HG02678 (cell line): Measurements from ENCODE around the gene RAB8B.
"Not testable (repeated sequence)": the region's sequence is repeated elsewhere in the genome, so short reads cannot be mapped to it uniquely, and the experiment has no call there.

Experiments used
- ATAC-seq: cut with Tn5 transposase; IDR thresholded peaks from one replicate; pipeline ENCODE4 v1.9.1; 2021; ENCODE audit warnings: mild to moderate bottlenecking, moderate library complexity; ENCODE audit not compliant: unreplicated experiment

RAB8B gene

DNA sequence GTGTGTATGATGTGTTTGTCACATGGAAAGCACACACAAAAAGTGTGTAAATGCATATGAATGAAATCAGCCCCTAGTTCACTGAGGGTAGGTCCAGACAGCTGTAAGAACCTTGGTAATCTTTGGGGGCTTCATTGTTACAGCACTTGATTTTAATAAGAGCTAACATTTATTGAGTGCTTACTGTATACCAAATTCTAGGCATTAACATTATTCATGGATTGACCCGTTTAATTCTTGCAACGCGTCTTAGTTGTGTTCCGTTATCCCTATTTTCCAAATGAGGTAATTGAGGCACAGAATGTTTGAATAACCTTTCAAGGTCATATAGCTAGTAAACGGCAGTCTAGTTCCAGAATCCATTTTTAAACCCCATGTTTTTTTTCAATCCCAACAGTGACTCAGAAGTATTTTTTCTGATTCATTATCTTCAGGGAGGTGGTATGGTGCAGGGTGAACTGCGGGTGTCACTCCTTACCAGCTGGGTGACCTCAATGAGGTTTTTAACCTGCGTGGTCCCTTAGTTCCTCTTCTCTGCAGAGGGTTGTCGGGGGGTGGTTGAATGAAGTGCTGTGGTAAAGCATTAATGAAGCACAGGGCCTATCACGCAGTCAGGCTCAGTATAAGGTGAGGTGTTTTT lies 14.2 kb downstream of the RAB8B start:
- no peak for ATAC-seq

GRCh38 chr15:63206079-63206478 lies 16.7 kb downstream of the RAB8B start:
- no peak for ATAC-seq

DNA sequence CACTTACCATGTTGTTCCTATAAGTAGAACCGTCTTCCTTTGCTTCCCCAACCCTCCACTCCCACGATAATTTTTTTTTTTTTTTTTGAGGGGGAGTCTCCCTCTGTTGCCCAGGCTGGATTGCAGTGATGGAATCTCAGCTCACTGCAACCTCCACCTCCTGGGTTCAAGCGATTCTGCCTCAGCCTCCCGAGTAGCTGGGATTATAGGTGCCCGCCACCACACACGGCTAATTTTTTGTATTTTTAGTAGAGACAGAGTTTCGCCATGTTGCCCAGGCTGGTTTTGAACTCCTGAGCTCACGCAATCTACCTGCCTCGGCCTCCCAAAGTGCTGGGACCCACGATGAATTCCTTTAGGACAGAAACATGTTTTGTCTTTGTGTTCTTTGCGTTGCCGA lies 19.4 kb downstream of the RAB8B start:
- ATAC-seq: not testable (repeated sequence)

DNA sequence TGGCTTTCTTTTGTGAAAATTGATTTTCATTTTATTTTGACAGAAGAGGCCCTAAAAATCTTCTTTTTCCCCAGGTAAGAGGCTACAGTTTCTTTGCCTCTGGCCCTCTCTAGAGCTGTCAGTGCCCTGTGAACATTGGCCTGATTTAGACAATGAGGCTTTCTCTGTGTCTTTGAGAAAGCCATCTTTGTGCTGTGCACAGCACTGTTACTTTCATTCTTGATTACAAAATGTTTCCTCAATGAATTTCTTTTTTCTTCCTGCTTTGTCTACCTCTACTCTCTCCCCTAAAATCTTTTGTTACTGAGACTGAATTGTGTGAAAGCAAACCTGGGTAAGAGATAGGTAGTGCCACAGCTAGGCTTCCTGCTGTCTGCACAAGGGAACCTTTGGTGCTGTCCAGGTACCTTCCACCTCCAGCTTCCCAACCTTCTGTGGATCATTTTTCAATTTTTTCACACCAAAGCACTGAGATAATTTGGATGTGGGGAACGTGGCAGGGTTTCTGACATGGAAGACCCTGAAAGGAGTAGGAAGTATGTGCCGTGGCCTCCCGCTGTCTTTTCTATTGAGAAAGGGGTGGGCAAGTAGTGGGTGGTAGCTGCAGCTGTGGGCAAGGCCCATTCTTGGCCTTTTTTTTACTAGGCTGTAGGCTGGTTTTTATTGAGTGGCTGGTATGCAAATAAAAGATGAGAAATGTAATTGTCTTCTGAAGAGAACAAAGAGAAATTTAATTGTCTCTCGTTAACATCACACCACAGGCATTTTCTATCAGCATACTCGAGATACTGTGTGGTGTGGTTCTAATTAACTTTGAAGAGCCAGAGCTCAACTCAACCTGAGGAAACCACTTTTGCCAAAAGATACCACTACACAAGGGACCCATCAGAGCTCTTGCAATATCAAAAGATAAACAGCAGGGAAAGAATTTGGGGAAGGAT lies 21.0 kb downstream of the RAB8B start:
- no peak for ATAC-seq

- ATAC-seq: no peak
Measured at GRCh38 chr15:63211092-63211490, 21.7 kb downstream of the RAB8B start.

- no peak for ATAC-seq
Measured at GRCh38 chr15:63211549-63211948, 22.1 kb downstream of the RAB8B start.

GRCh38 chr15:63212050-63213004 lies 22.9 kb downstream of the RAB8B start:
- ATAC-seq: no peak

- no peak for ATAC-seq
Measured at GRCh38 chr15:63218100-63218808, 28.8 kb downstream of the RAB8B start.

DNA sequence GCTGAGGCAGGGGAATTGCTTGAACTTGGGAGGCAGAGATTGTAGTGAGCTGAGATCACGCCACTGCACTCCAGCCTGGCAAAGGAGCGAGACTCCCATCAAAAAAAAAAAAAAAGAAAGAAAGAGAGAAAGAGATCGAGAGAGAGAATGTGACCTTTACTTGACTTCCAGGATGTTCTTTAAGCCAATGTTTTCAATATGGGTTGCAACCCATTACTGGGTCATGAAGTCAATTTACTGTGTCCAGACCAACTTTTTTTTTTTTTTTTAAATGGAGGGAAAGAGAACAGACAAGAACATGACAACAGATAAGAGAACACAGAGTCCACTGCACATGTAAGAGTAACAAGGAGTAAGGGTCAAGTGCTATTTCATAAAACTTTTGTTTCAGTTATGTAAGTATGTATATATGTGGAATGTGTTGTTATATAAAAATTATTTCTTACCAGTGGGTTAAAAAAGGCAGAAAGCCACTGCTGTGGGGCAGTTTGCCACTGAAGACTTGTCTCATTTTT lies 29.8 kb downstream of the RAB8B start:
- ATAC-seq: no peak

GRCh38 chr15:63221346-63221745 lies 31.9 kb downstream of the RAB8B start:
- ATAC-seq: no peak

DNA sequence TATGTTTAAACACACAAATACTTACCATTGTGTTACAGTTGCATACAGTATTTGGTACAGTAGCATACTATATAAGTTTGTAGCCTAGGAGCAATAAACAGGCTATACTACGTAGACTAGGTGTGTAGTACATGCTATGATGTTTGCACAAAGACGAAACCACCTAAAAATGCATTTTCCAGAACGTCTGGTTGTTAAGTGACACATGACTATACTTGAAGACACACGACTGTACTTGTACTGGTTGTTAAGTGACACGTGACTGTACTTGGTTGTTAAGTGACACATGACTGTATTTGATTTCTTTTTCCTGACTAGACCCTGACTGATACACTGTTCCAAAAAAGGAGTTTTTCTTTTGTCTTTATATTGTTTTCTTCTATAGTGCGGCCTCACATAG lies 34.1 kb downstream of the RAB8B start:
- no peak for ATAC-seq

DNA sequence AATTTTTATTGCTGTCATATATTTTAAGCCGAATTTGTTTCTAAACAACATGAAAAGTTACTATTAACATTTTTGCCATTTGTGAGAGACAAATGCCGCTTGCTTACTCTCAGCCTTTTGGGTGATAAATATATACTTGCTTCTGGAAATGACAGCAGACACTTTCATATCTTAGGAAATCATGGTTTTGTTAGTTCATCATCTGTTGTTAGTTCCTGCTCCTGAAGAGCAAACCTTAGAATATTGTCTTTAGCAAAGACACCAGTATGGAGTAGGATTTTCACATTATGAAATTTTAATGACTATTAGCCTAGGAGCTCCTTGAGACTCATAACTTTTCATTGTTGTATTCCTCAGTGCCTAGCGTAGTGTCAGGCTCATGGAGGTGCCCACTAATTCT lies 36.0 kb downstream of the RAB8B start:
- no peak for ATAC-seq

DNA sequence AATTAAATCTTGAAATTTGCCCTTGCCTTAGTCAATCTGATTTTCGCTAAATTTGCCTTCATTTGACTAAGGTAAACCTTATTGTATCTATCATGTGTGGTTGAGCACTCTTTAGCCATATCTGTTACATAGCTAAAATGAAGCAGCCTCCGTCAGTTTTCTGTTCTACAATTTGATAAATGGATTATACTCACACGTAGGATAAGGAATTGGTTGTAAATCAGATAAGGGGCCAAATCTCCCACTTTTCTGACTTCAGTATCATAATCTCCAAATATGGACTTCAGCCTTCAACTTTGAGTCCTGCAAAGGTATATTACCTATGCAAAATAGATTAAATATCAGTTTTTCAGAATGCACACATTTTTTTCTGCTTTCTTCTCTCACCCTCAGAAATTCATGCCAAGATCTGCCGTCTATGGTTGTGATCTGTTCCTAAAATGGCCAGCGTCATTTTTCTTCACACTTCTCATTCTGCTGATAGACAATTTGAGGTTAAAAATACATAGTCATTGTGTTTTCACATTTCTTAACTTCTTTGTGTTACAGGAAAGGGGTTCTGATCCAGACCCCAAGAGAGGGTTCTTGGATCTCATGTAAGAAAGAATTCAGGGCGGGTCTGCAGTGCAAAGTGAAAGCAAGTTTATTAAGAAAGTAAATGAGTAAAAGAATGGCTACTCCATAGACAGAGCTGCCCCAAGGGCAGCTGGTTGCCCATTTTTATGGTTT lies 36.9 kb downstream of the RAB8B start:
- ATAC-seq: no peak

DNA sequence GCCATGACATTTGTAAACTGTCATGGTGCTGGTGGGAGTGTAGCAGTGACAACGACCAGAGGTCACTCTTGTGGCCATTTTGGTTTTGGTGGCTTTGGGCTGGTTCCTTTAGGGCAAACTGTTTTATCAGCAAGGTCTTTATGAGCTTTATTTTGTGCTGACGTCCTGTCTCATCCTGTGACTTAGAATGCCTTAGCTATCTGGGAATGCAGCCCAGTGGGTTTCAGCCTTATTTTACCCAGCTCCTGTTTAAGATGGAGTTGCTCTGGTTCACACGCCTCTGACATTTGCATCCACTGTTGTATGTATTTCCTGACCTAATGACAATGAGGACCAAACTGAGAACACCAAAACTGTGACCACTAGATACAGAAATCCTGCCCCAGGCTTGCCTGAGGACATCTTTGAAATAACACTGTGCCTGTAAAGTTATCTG lies 37.6 kb downstream of the RAB8B start:
- no peak for ATAC-seq

DNA sequence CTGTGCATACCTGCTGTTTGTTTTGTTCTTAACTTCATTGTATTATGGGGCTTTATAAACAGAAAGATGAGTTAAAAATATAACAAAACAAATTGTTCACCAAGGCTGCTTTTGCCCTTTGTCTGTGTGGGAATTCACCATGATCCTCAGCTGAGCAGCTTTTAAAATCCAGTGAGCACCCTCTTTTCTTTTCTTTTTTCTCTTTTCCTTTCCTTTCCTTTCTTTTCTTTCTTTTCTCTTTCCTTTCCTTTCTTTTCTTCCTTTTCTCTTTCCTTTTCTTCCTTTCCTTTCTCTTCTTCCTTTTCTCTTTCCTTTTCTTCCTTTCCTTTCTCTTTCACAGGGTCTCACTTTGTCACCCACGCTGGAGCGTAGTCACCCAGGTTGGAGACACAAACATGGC lies 38.3 kb downstream of the RAB8B start:
- no peak for ATAC-seq

DNA sequence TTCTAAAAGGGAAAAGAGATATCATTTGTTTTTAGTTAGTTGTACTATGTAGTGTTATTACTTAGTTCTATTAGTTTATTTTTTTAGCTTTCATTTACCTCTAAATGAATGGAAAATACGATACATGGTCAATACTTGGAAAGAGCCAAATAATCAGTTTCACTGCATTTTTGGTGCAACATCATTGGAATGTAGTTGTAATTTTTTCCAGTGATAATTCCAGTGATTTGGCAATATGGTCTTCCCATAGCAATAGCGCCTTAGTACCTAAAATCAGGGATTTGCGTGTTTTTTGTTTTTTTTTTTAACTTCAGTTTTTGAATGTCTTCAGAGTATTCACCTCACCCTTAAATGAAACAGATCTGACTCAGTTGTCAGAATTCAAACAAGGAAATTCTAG lies 41.8 kb downstream of the RAB8B start:
- ATAC-seq: no peak

GRCh38 chr15:63231706-63232105 lies 42.3 kb downstream of the RAB8B start:
- no peak for ATAC-seq

GRCh38 chr15:63232405-63232804 lies 43.0 kb downstream of the RAB8B start:
- ATAC-seq: no peak

GRCh38 chr15:63232943-63233342 lies 43.5 kb downstream of the RAB8B start:
- ATAC-seq: no peak
